ENCODE data around the gene STRADB.

GRCh38 chr2:201407265-201407664 is 44.3 kb upstream of the STRADB start:
- TF ChIP-seq CTCF (IDR thresholded peaks at IDR 0.05) (no peak), EP300 (IDR thresholded peaks at IDR 0.05) (no peak), POLR2A (IDR thresholded peaks at IDR 0.05) (no peak), POLR2AphosphoS5 (IDR thresholded peaks at IDR 0.05) (no peak)

Data from gastroesophageal sphincter (tissue), 3 donors.